ENCODE measurements around the gene NKAPD1.
"Not testable (repeated sequence)": the region's sequence is repeated elsewhere in the genome, so short reads cannot be mapped to it uniquely, and the experiment has no call there.

Gene NKAPD1, protein sequence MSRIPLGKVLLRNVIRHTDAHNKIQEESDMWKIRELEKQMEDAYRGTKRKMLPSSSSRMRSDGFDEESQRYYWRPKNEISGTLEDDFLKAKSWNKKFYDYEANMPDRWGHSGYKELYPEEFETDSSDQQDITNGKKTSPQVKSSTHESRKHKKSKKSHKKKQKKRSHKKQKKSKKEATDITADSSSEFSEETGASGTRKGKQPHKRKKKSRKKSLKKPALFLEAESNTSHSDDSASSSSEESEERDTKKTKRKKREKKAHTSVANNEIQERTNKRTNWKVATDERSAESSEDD

DNA sequence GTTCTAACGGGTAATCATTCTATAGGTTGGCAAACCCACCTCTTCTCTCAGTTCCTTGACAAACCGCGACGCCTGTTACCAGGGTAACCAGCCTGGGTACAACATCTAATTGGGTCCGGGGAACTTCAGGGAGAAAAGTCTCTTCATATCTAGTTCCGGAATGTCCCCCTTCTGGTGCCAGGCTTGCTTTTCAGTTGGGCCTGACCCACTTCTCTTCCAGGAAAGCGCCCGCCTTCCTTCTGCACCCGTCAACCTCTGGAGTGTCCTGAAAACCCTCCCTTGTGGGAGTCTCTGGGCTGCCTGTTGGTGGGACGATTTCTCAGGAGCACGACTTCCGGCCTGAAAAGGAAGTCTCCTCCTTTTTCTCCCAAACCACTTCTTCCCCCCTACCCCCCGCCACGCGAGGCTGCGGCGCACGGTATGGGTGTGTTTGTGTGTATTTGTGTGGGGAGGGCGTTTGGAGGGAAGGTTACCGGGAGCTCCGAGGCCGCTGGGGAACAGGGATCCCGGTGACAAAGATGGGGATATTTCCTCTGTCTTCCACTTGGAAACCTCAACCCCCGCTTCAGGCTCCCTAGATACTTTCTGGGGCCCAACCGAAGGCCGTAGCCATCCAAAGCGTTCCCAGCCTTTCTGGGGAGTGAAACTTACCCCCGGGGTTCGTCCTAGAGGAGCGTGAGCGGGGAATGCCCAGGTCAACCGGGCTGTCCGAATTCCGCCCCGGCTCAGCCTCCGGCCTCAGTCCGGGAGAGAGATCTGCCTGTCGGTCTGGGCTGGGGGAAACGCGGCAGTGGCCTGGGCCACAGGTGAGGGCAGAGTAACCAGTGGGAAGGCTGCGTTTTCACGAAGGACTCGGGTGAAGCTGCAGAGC is at the start of gene NKAPD1, which contains the start of gene PIH1D2:
TSS of gene NKAPD1 (plus strand) at position 359 of the 871 bp plus-strand sequence. CDS start 1,276 bp downstream, outside the sequence.
TSS of gene PIH1D2 (minus strand) at position 77 of the 871 bp plus-strand sequence. CDS start 843 bp downstream, outside the sequence.
- TF ChIP-seq, protein P1, sequence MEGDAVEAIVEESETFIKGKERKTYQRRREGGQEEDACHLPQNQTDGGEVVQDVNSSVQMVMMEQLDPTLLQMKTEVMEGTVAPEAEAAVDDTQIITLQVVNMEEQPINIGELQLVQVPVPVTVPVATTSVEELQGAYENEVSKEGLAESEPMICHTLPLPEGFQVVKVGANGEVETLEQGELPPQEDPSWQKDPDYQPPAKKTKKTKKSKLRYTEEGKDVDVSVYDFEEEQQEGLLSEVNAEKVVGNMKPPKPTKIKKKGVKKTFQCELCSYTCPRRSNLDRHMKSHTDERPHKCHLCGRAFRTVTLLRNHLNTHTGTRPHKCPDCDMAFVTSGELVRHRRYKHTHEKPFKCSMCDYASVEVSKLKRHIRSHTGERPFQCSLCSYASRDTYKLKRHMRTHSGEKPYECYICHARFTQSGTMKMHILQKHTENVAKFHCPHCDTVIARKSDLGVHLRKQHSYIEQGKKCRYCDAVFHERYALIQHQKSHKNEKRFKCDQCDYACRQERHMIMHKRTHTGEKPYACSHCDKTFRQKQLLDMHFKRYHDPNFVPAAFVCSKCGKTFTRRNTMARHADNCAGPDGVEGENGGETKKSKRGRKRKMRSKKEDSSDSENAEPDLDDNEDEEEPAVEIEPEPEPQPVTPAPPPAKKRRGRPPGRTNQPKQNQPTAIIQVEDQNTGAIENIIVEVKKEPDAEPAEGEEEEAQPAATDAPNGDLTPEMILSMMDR (conservative IDR thresholded peaks at IDR 0.05; ENCODE audit: low read depth, low read length) = no peak

GRCh38 chr11:112024773-112025678 is 49.1 kb upstream of the NKAPD1 start, which contains the start of gene DLAT:
Gene DLAT (plus strand): TSS chr11:112025408. CDS start chr11:112025473, 65 bp downstream.
- Histone ChIP-seq H3K36me3 (ENCODE audit: insufficient read depth) (no peaks in the 10 kb centered on the region), H3K4me1 (ENCODE audit: low read depth, poor library complexity, severe bottlenecking) (peaks cover 14% of the 10 kb centered on the region), H3K4me2 (peak within 1 kb of the TSS; percentile 89), H4K20me1 (ENCODE audit: insufficient read depth) (no peaks in the 10 kb centered on the region), H3K79me2 (ENCODE audit: insufficient read depth, low read depth) (no peaks in the 10 kb centered on the region; the same call in 1 of the 2 replicates), H3K27me3 (ENCODE audit: insufficient read depth, low read depth) (no peaks in the 10 kb centered on the region), H2AFZ (ENCODE audit: low read depth) (peak within 1 kb of the TSS; percentile 84), H3K4me3 (IDR thresholded peaks at IDR 0.05; ENCODE audit: insufficient read depth, low read depth, low read length) (no peak within 1 kb of the TSS), H3K27ac (peak within 1 kb of the TSS; percentile 85), H3K9ac (peak within 1 kb of the TSS; percentile 94)
- TF ChIP-seq, protein P1 (conservative IDR thresholded peaks at IDR 0.05; ENCODE audit: low read depth, low read length) = no peak

More for the DNA sequence above, at the start of gene NKAPD1, which contains the start of gene PIH1D2:
- Histone ChIP-seq H2AFZ (ENCODE audit: low read depth) (peak within 1 kb of the TSS; percentile 53), H3K27ac (peak within 1 kb of the TSS; percentile 73), H3K79me2 (ENCODE audit: insufficient read depth, low read depth) (peaks cover 19% of the 10 kb centered on the region), H3K27me3 (ENCODE audit: insufficient read depth, low read depth) (no peaks in the 10 kb centered on the region), H3K4me2 (peak within 1 kb of the TSS; percentile 71), H4K20me1 (ENCODE audit: insufficient read depth) (no peaks in the 10 kb centered on the region), H3K4me1 (ENCODE audit: low read depth, poor library complexity, severe bottlenecking) (peaks cover 14% of the 10 kb centered on the region), H3K36me3 (ENCODE audit: insufficient read depth) (no peaks in the 10 kb centered on the region; the same call in 1 of the 2 replicates), H3K4me3 (IDR thresholded peaks at IDR 0.05; ENCODE audit: insufficient read depth, low read depth, low read length) (no peak within 1 kb of the TSS), H3K9ac (peak within 1 kb of the TSS; percentile 79)

DNA sequence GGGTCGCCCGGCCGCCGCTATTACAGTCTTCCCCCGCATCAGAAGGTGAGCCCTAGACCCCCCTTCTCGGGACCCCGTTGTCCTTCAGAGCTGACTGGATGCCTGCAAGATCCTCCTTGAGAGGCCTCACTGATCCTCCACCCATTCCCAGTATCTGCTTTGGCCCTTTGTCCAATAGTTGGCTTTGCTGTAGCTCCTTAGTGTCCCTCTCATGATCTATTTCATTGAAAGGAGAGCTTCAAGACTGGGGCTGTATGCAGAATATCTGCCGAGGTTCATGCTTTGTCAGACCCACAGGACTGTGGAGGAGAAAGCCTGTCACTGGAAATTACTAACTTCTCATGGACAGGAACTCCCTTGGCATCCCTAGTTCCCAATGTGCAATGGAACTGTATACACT is 48.4 kb upstream of the NKAPD1 start:
- H3K4me3 ChIP-seq (IDR thresholded peaks at IDR 0.05; ENCODE audit: insufficient read depth, low read depth, low read length) = no peak overlapping the region
- no peaks in the 10 kb centered on the region; the same call in 1 of the 2 replicates for H3K79me2 ChIP-seq (ENCODE audit: insufficient read depth, low read depth)
- peak overlapping the region; percentile 84 for H2AFZ ChIP-seq (ENCODE audit: low read depth)
- no peaks in the 10 kb centered on the region for H3K27me3 ChIP-seq (ENCODE audit: insufficient read depth, low read depth)
- H3K27ac ChIP-seq = peak overlapping the region; percentile 85
- H3K4me1 ChIP-seq (ENCODE audit: low read depth, poor library complexity, severe bottlenecking) = peaks cover 14% of the 10 kb centered on the region
- H3K4me2 ChIP-seq = peak overlapping the region; percentile 36
- H4K20me1 ChIP-seq (ENCODE audit: insufficient read depth) = no peaks in the 10 kb centered on the region
- no peaks in the 10 kb centered on the region for H3K36me3 ChIP-seq (ENCODE audit: insufficient read depth)
- TF ChIP-seq, protein P1 (conservative IDR thresholded peaks at IDR 0.05; ENCODE audit: low read depth, low read length) = no peak
- peak overlapping the region; percentile 94 for H3K9ac ChIP-seq

- not testable (repeated sequence) for H3K27ac ChIP-seq; H3K4me3 ChIP-seq (IDR thresholded peaks at IDR 0.05; ENCODE audit: insufficient read depth, low read depth, low read length); H2AFZ ChIP-seq (ENCODE audit: low read depth); H3K27me3 ChIP-seq (ENCODE audit: insufficient read depth, low read depth); H3K9ac ChIP-seq; H3K79me2 ChIP-seq (ENCODE audit: insufficient read depth, low read depth); H3K4me2 ChIP-seq; H4K20me1 ChIP-seq (ENCODE audit: insufficient read depth); H3K36me3 ChIP-seq (ENCODE audit: insufficient read depth)
- peaks cover 14% of the 10 kb centered on the region for H3K4me1 ChIP-seq (ENCODE audit: low read depth, poor library complexity, severe bottlenecking)
These were observed 47.2 kb upstream of the NKAPD1 start for GRCh38 chr11:112026784-112027410.
